GM10266 (cell line): ENCODE data around the gene SNAP47.

Experiments used
- DNase-seq: peaks from one replicate; pipeline ENCODE4 v3.0.0; 2012; ENCODE audit errors: extremely low spot score
- CTCF ChIP-seq: IDR thresholded peaks from 2 replicates; pipeline ENCODE4 v1.5.1; 2012; ENCODE audit warnings: mild to moderate bottlenecking, low read depth; ENCODE audit not compliant: control insufficient read depth, insufficient read depth; ENCODE audit errors: missing control alignments

SNAP47 gene

GRCh38 chr1:227766653-227767277, 31.5 kb downstream of the SNAP47 start:
- TF ChIP-seq CTCF, result no peak
- DNase-seq, result no peak

DNA sequence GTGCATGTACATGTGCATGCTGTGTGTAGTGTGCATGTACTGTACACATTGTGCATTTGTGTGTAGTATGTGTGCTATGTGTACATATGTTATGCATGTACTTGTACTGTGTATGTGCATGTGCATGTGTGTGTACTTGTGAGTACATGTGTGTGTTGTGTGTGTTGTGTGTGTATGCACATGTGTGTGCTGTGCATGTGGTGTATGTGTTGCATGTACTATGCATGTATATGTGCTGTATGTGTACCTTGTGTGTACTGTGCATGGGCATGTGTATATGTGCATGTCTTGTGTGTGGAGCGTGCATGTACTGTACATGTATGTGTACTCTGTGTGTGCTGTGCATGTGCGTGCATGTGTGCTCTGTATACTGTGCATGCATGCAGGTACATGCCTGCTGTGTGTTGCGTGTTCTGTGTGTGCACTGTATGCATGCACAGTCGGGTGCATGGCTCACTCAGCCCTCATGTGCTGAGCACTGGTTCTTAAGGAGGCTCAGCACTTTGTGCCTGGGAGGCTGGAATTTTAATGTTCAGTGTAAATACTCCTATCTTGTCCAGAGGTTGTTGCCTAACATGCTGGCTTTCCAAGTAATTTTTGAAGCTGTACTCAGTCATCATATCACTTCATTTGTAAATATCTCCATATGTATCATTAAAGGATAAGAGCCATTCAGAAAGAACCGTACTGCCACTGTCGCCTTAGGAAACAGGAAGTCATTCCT, 32.3 kb downstream of the SNAP47 start:
- TF ChIP-seq CTCF, result no peak
- no peak for DNase-seq

DNA sequence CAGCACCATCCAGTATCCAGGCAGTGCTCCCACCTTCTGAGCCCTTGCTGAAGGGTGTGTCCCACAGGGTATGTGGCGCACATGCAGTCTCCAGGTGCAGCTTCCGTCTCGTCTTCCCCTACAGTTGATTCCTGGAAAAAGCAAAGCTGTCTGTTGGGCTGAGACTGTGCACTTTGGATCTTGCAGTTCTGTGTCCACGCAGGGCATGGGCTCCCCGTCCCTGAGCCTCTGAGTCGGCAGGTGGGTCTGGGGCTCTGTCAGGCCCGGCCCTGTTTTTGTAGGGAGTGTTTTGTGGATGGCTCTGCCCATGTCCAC, 32.8 kb downstream of the SNAP47 start:
- DNase-seq, result no peak
- TF ChIP-seq CTCF, result no peak

DNA sequence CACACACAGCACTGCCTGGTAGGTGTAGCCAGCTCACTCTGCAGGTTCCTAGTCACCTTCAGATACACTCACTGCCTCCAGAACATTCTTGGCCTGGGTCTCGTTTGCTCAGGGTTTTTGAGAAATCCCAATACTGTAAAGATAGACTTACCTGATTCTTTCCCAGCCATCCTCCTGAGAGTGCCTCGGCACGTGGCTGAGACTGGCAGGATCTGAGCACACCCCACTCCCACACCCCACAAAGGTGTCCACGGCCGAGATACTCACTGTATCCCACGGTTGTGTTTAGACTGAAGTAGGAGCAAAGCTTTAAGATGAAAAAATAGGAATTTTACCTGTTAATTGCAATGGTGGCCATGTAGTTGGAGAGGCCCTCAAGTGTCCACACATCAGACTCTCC, 33.4 kb downstream of the SNAP47 start:
- no peak for DNase-seq
- TF ChIP-seq CTCF, result no peak

DNA sequence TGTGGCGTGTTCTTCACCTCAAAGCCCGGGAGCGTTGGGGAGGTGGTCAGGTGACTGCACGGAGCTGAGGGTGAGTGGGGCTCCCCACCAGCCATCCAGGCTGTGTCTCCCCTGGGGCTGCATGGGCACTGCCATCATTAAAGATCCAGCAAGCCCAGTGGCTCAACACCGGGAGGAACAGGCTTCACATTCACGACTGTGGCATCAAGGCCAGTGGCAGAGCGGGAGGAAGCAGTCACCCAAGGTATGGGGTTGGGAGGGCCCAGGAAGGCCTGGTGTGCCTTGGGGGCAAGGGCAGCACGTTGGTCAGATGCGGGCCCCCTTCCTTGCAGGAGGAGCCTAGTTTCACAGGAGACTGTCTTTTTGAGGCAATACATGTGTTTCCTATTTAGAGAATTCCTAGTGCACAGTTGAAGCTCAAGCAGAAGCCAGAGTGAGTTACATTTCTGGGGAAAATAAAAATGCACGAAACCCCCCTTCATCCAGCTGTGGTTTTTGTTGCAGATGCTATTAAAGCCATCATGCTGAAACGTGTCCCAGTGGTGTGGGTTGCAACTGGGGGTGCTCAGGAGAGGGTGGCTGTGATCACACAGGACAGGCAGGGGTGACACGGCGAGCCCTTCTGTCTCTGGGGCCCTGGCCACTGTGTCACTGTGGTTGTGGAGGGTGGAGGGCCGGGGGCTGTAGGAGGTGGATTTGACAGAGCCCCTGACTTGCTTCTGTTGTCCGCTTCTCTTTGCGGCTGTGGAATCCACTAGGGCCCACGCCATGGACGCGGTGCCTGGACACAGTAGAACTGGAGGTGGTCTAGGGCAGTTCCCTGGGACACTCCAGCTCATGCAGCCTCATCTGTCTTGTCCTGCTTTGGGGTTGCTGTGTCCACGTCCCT, 34.1 kb downstream of the SNAP47 start:
- no peak for TF ChIP-seq CTCF
- DNase-seq, result no peak

DNA sequence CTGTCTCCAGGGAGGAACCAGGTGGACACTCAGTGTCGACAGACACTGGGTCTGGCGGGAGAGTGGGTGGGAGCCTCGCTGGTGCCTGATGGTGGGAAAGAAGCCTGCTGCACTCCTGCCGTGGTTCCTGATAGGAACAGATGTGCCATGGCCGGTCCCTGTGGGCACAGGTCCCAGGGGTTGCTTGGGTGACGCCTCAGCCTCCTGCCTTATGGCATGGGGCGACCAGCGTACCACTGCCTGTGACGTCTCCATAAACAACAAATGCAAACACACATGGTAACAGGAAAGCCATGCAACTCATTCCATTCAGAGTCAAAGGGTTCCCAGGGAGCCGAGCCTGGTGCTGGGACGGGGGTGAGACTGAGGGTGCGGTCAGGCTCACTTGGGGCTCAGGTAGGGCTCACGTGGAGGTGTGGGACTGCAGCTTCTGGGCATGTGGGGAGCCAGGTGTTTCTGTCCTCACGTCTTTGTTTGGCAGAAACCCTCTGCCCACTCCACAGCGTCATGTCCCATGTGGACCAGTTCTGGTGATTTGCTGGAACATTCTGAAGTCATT, 34.8 kb downstream of the SNAP47 start:
- no peak for TF ChIP-seq CTCF
- DNase-seq, result no peak
